Transverse colon (tissue), 4 donors: ENCODE data around the gene GALK2. TPM values are rescaled to one million over a fixed set of nuclear protein-coding genes. Genes with fewer than 3 reads are reported as not detected.

Experiments used
- DNase-seq: peaks from one replicate; pipeline ENCODE4 v3.0.0-alpha.2; 2019
- H3K27ac ChIP-seq, 4 donors: fragments of 200-600 bp; sonication (generic); 2 replicates each; pipeline ENCODE4 v1.5.1; 2016 to 2018; ENCODE audit warnings: inconsistent platforms in 4 of 4
- H3K27me3 ChIP-seq: fragments of 200-600 bp; sonication (generic); 2 replicates; pipeline ENCODE4 v1.5.1; 2017; ENCODE audit warnings: inconsistent platforms
- H3K36me3 ChIP-seq, 4 donors: fragments of 200-600 bp; sonication (generic); 2 replicates each; pipeline ENCODE4 v1.5.1; 2017 to 2019; ENCODE audit warnings: inconsistent platforms in 4 of 4
- H3K4me1 ChIP-seq, 4 donors: fragments of 200-600 bp; sonication (generic); 2 replicates each; pipeline ENCODE4 v1.5.1; 2017 to 2020; ENCODE audit warnings: inconsistent platforms in 4 of 4
- H3K4me3 ChIP-seq, 4 donors: fragments of 200-600 bp; sonication (generic); 1 replicate in 1 of 4; 2 replicates in 3 of 4; pipeline versions ENCODE4 v1.5.1 to v1.6.1; 2017 to 2019; ENCODE audit warnings: inconsistent platforms in 4 of 4
- H3K9me3 ChIP-seq, 2 donors: fragments of 200-600 bp; sonication (generic); 2 replicates each; pipeline ENCODE4 v1.5.1; 2017 to 2019; ENCODE audit warnings: inconsistent platforms in 2 of 2
- EP300 ChIP-seq: sonication (generic); formaldehyde crosslinking; IDR thresholded peaks from one replicate; pipeline ENCODE4 v1.6.1; 2017; ENCODE audit warnings: antibody characterized with exemption, low read depth
- POLR2A ChIP-seq: fragments of 450-650 bp; IDR thresholded peaks from one replicate; pipeline ENCODE4 v1.6.1; 2016; ENCODE audit warnings: antibody characterized with exemption, mild to moderate bottlenecking, moderate library complexity
- POLR2AphosphoS5 ChIP-seq, 3 donors: sonication (generic); formaldehyde crosslinking; IDR thresholded peaks; one replicate each; pipeline ENCODE4 v1.6.1; 2016; ENCODE audit warnings: antibody characterized with exemption in 3 of 3
- WGBS, 2 donors: methylation state at CpG; one replicate each; pipeline ENCODE4 v1.1.5; 2018; ENCODE audit warnings: low coverage in 1 of 2; 5-methylcytosine and 5-hydroxymethylcytosine counted together
- in situ Hi-C, 4 donors: fragments of 200-750 bp; cut with MboI; loops; one replicate each; pipeline versions ENCODE4 v1.15.0 to v1.15.1; 2017; ENCODE audit warnings: low sequenced_read_pairs in 3 of 4, low pct_ligation_motif_present in 1 of 4, low pct_unique_long_range_greater_than_20kb in 1 of 4
- intact Hi-C: fragments of 100-400 bp; cut with DNase I; formaldehyde crosslinking; loops from one replicate; pipeline ENCODE4 v1.15.1; 2023; ENCODE audit warnings: low total_unique reads
- total RNA-seq, 4 donors: library from RNA; depleted of rRNA; stranded (reverse); fragments of >200 nt; gene quantifications; one replicate each; pipeline ENCODE4 v1.1.0, GENCODE V29; 2016
- TF ChIP-seq, protein P1 (sequence below), 5 experiments: fragments of 200-600 bp in 3 of 5; fragments of 450-650 bp in 2 of 5; sonication (generic) in 3 of 5; IDR thresholded peaks; 1 replicate in 2 of 5; 2 replicates in 3 of 5; pipeline ENCODE4 v1.5.1; 2016 to 2017; ENCODE audit warnings: antibody characterized with exemption in 5 of 5, inconsistent platforms in 3 of 5, mild to moderate bottlenecking in 2 of 5, moderate library complexity in 1 of 5

The GALK2 gene
- total RNA-seq, 4 donors from 2014 or later, result 5.6 to 42.6 (median 30.7) TPM

DNA sequence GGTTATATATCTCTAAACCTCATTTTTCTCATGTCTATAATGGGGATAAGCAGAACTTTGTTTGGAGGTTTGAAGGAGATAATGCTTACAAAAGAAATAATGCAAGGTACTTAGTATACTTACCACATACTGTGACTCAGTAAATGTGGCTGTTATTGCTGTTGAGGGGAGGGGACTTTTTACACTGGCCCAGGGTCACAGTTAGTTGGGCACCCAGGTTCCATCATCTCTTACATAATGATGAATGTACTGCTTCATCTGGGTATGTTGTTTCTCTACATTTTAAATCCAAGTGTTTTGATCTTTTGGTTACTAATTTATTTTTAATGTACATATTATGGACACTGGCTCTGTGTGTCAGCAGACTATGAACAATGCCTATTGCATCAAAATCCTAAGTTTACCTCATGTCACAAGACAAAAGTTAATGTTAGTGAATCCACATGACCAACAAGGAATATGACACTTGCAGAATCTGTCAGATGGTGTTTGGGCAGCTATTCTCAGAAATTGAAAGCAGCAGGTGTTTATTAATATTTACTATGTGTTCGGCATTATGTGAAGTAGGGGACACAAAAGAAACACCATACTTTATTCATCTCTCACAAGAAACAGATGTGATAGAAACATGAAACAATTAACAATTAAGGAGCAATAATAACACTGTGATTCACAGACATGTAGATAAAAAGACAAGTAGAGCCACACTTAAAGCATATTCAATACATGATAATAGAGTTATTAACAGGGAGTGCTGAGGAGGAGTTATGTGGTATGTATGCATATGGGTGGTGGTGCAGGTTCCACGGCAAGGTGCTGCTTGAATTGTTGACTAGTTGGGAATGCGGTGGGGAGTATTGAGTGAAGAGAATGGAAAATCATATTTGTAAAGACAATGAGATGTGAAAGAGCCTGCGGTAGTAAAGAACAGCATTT lies 109.7 kb downstream of the GALK2 start:
- intact Hi-C loops, result no loop called here
- Histone ChIP-seq H3K9me3 (no peaks in the 10 kb centered on the region), H3K36me3 (peaks cover 0 to 6% (median under 1%) of the 10 kb centered on the region in 4 donors), H3K27ac (no peak overlapping the region), H3K27me3 (no peaks in the 10 kb centered on the region), H3K4me3 (no peak overlapping the region), H3K4me1 (no peaks in the 10 kb centered on the region)
- TF ChIP-seq, protein P1, sequence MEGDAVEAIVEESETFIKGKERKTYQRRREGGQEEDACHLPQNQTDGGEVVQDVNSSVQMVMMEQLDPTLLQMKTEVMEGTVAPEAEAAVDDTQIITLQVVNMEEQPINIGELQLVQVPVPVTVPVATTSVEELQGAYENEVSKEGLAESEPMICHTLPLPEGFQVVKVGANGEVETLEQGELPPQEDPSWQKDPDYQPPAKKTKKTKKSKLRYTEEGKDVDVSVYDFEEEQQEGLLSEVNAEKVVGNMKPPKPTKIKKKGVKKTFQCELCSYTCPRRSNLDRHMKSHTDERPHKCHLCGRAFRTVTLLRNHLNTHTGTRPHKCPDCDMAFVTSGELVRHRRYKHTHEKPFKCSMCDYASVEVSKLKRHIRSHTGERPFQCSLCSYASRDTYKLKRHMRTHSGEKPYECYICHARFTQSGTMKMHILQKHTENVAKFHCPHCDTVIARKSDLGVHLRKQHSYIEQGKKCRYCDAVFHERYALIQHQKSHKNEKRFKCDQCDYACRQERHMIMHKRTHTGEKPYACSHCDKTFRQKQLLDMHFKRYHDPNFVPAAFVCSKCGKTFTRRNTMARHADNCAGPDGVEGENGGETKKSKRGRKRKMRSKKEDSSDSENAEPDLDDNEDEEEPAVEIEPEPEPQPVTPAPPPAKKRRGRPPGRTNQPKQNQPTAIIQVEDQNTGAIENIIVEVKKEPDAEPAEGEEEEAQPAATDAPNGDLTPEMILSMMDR (IDR thresholded peaks at IDR 0.05), result no peak
- TF ChIP-seq POLR2AphosphoS5 (IDR thresholded peaks at IDR 0.05), result no peak
- no peak for TF ChIP-seq EP300
- no peak for TF ChIP-seq POLR2A
- in situ Hi-C loops, result no loop called here
- WGBS, 2 donors, result 96 to 98% methylated on average over 4 of the region's 4 CpGs
- DNase-seq, result no peak

DNA sequence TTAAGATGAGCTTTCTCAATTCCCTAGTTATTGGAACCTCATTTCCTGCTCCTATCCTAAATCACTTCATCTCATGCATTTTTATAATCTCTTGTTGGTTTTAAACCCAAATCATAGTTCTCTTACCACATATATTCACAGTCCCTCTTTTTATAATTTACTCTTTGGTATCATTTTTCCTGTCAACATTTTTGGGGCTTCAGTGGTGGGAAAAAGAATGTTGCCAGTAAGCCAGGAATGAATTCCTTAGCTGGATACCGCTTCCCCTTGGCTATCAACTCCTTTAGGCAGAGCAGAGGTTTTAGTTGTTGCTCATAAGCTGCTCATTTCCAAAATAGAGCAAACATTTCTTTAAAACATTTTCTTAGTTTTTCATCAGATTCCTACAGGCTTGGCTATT lies 112.3 kb downstream of the GALK2 start:
- in situ Hi-C loops, result no loop called here
- intact Hi-C loops, result no loop called here
- no peak overlapping the region for H3K4me3 ChIP-seq
- no peaks in the 10 kb centered on the region for H3K4me1 ChIP-seq
- no peak overlapping the region for H3K27ac ChIP-seq
- TF ChIP-seq, protein P1 (IDR thresholded peaks at IDR 0.05), result no peak
- no peak for TF ChIP-seq EP300
- no peak for TF ChIP-seq POLR2A
- no peak for TF ChIP-seq POLR2AphosphoS5 (IDR thresholded peaks at IDR 0.05)
- DNase-seq, result no peak
- peaks cover 0 to 15% (median 6%) of the 10 kb centered on the region in 4 donors for H3K36me3 ChIP-seq
- no peaks in the 10 kb centered on the region for H3K27me3 ChIP-seq
- WGBS, 2 donors, result 83 to 88% methylated on average over 1 of the region's 1 CpG
- H3K9me3 ChIP-seq, result no peaks in the 10 kb centered on the region

DNA sequence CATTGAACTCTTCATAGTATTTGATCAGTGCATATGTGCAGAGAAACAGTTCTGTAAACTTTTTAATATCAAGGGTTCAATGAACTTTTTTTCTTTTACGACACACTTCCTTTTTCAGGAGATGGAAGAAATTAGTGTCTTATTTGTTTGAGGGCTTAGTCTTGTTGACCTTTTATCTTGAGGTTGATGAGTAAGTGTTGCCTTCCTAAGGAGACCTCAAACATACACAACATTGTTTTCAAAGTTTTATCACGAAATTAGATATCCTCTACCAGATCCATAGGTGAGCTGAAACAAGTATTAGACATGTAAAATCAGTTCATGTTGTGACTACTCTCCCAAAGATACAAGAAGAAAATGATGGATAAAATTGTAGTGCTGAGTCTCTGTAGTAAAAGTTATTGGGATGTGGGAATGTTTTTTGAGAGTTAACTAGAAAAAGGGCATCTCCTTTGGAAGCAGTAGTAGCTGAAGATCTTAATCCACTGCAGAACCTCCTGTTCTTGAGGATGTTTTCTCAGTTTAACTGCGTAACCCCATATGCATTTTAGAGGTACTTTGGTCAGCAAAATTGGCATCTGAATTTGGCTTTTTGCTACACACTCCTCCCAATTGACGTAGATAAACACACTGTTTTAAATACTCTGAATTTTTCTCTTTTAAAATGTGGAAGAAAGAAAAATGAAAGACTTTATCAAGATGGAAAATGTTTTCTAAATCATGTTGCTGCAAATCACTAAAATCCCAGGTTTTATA lies 116.8 kb downstream of the GALK2 start:
- Histone ChIP-seq H3K27ac (no peak overlapping the region), H3K4me3 (no peak overlapping the region), H3K36me3 (peaks cover 0 to 15% (median 8%) of the 10 kb centered on the region in 4 donors), H3K4me1 (no peaks in the 10 kb centered on the region), H3K9me3 (no peaks in the 10 kb centered on the region), H3K27me3 (no peaks in the 10 kb centered on the region)
- TF ChIP-seq EP300 (no peak), POLR2A (no peak), POLR2AphosphoS5 (IDR thresholded peaks at IDR 0.05) (no peak)
- TF ChIP-seq, protein P1 (IDR thresholded peaks at IDR 0.05), result no peak
- in situ Hi-C loops (no loop called here), intact Hi-C loops (no loop called here)
- 78 to 80% methylated on average over 4 of the region's 4 CpGs for WGBS, 2 donors
- no peak for DNase-seq

DNA sequence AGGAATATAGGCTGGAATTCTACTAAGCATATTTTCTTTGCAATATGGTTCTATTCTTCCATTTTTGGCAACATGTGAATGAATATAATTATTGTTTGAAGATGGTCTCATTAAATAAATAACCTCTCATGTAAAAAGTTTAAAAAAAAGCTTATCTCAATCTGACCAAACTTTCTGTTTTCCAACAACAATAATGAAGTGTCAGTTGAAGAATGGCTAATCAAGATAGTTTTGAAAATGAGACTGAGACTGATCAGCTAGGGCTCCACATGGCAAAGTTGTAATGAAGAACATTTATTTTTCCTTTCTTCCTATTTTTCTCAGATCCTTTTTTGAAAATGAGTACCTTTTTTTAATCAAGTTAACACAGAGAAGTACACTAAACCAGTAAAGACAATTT lies 117.4 kb downstream of the GALK2 start:
- H3K36me3 ChIP-seq, result peaks cover 0 to 20% (median 9%) of the 10 kb centered on the region in 4 donors
- in situ Hi-C loops, result no loop called here
- H3K27me3 ChIP-seq, result no peaks in the 10 kb centered on the region
- no peaks in the 10 kb centered on the region for H3K9me3 ChIP-seq
- intact Hi-C loops, result no loop called here
- no peak overlapping the region for H3K27ac ChIP-seq
- TF ChIP-seq POLR2A, result no peak
- TF ChIP-seq, protein P1 (IDR thresholded peaks at IDR 0.05), result no peak
- no peak for TF ChIP-seq POLR2AphosphoS5 (IDR thresholded peaks at IDR 0.05)
- no peak for TF ChIP-seq EP300
- H3K4me3 ChIP-seq, result no peak overlapping the region
- no peaks in the 10 kb centered on the region for H3K4me1 ChIP-seq
- no peak for DNase-seq
